Measurements from ENCODE around the gene UBE2Q2.
A peak's percentile ranks its signal among the peaks of the same experiment; 100 is the strongest.
"Not testable (repeated sequence)": the region's sequence is repeated elsewhere in the genome, so short reads cannot be mapped to it uniquely, and the experiment has no call there.

UBE2Q2 gene

DNA sequence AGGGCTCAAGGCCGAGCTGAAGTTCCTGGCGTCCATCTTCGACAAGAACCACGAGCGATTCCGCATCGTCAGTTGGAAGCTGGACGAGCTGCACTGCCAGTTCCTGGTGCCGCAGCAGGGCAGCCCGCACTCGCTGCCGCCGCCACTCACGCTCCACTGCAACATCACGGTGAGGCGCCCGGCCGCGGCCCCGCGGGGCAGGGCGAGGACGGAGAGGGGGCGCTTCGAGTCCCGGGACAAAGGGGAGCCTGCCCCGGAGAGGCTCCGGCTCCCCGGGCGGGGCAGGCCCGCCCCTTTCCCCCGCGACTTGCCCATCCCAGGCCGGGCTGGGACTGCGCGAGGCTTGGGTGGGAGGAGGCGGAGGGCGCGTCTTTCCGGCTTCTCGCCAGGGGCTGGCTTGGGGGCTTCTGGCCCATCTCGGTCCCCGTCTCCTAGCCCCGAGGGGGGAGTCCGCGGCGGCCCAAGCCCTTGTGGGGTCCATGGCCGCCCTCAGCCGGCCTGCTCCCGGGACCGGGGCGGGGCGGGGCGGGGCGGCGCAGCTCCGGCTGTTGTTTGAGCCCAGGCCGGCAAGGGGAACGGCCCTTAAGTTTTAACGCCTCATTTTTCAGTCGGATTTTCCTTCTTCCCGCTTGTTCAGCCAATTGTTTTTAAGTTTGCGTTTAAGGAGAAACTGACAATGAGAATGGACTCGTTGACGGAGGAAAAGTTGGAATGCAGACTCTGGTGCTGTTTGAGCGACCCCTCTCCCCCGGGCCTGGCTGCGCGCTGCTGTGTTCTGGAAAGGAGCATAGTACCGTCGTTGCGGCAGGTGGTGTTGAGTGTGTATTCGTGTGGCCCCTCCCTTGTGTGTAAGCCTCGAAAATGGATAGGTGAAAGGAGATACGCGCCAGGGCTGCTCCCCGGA lies 683 bp downstream of the UBE2Q2 start:
- Histone ChIP-seq H3K27ac (ENCODE audit: low read depth, low read length, severe bottlenecking) (peak overlapping the region; percentile 78), H3K4me1 (ENCODE audit: control insufficient read depth, insufficient read depth, low read length, poor library complexity, severe bottlenecking) (peaks cover 3% of the 10 kb centered on the region), H3K9me3 (ENCODE audit: control insufficient read depth, low read length) (no peaks in the 10 kb centered on the region), H3K36me3 (ENCODE audit: control insufficient read depth, insufficient read depth, low read length) (peaks cover 12% of the 10 kb centered on the region), H3K4me3 (ENCODE audit: extremely low read depth, insufficient read depth, low read length, poor library complexity, severe bottlenecking) (peak overlapping the region; percentile 83)
- 0% methylated on average over 49 to 62 of the region's 77 CpGs for WGBS, 2 experiments (ENCODE audit: insufficient coverage in 2 of 2)

DNA sequence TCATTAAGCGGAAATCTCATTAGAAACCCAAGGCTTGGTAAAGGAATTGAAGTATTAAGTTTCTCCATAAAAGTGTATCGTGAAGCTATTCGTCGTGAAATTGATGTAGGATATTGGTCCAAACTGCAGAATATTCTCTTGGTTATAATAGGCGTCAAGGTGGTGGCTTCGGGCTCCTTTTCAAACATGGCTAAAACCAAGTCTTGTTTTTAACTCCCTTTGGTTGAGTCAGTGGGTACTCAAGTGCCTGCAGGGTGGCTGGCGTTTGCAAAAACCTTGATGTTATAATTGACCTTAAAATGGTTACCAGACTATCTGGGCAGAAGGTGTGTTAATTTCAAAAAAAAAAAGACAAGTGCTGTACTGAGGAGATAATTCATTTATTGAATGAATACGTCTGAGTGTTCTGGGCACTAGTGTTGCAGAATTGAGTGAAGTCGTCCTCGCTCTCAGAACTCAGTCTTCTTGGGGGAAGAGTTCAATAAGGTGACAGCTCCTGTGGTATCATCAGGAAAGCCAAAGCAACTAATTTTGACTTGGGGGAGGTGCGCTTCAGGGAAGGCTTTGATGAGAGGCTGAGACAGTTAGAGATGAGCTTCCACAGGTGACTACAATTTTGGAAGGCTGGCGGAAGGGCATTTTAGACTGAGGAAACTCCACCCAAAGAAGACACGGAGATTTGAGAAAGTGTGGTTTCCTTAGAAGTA lies 1.5 kb downstream of the UBE2Q2 start:
- no peak overlapping the region for H3K27ac ChIP-seq (ENCODE audit: low read depth, low read length, severe bottlenecking)
- peaks cover 12% of the 10 kb centered on the region for H3K36me3 ChIP-seq (ENCODE audit: control insufficient read depth, insufficient read depth, low read length)
- no peaks in the 10 kb centered on the region for H3K9me3 ChIP-seq (ENCODE audit: control insufficient read depth, low read length)
- peaks cover 3% of the 10 kb centered on the region for H3K4me1 ChIP-seq (ENCODE audit: control insufficient read depth, insufficient read depth, low read length, poor library complexity, severe bottlenecking)
- H3K4me3 ChIP-seq (ENCODE audit: extremely low read depth, insufficient read depth, low read length, poor library complexity, severe bottlenecking): peak overlapping the region; percentile 83
- 40 to 51% methylated on average over 11 to 12 of the region's 13 CpGs for WGBS, 2 experiments (ENCODE audit: insufficient coverage in 2 of 2)

DNA sequence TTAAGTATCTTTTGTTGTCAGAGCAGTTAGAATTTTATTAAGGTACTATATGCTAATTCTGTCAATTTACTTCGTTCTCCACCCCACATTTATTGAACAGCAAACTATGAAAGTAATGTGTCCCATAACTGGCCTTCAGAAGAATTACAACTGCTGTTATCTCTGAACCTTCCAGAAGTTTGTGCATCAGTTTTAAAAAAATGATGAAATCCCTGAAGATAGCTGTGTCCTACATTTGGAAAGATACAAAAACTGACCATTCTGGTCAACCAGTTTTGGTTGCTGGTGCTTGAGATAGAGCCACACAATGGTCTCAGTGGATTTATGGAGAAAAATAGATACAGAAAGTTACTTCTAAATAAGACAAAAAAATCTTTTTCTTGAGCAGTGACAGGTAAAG lies 5.9 kb downstream of the UBE2Q2 start:
- WGBS, 2 experiments (ENCODE audit: insufficient coverage in 2 of 2): no CpG with 5 or more reads among the region's 1 CpG

DNA sequence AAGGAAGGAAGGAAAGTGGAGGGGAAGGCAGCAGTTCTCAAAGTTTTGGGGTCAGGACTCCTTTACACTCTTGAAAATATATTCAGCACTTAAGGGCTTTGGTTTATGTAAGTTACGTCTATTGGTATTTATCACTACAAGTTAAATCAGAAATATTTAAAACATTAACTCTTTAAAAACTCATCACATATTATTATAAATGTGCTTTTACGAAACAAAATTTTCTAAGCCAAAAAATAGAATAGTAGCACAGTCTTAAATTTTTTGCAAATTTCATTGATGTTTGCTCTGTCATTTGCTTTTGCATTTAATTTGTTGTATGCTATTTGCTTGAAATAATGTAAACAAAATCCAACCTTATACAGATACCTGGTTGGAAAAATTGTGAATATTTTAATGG lies 7.5 kb downstream of the UBE2Q2 start:
- H3K9me3 ChIP-seq (ENCODE audit: control insufficient read depth, low read length): no peaks in the 10 kb centered on the region
- H3K4me1 ChIP-seq (ENCODE audit: control insufficient read depth, insufficient read depth, low read length, poor library complexity, severe bottlenecking): no peaks in the 10 kb centered on the region
- no peak overlapping the region for H3K27ac ChIP-seq (ENCODE audit: low read depth, low read length, severe bottlenecking)
- H3K36me3 ChIP-seq (ENCODE audit: control insufficient read depth, insufficient read depth, low read length): peaks cover 20% of the 10 kb centered on the region
- H3K4me3 ChIP-seq (ENCODE audit: extremely low read depth, insufficient read depth, low read length, poor library complexity, severe bottlenecking): no peak overlapping the region
- no CpG with 5 or more reads among the region's 2 CpGs for WGBS, 2 experiments (ENCODE audit: insufficient coverage in 2 of 2)

More for the DNA sequence above, 5.9 kb downstream of the UBE2Q2 start:
- Histone ChIP-seq H3K9me3 (ENCODE audit: control insufficient read depth, low read length) (no peaks in the 10 kb centered on the region), H3K4me3 (ENCODE audit: extremely low read depth, insufficient read depth, low read length, poor library complexity, severe bottlenecking) (no peak overlapping the region), H3K36me3 (ENCODE audit: control insufficient read depth, insufficient read depth, low read length) (peaks cover 14% of the 10 kb centered on the region), H3K4me1 (ENCODE audit: control insufficient read depth, insufficient read depth, low read length, poor library complexity, severe bottlenecking) (no peaks in the 10 kb centered on the region), H3K27ac (ENCODE audit: low read depth, low read length, severe bottlenecking) (no peak overlapping the region)

DNA sequence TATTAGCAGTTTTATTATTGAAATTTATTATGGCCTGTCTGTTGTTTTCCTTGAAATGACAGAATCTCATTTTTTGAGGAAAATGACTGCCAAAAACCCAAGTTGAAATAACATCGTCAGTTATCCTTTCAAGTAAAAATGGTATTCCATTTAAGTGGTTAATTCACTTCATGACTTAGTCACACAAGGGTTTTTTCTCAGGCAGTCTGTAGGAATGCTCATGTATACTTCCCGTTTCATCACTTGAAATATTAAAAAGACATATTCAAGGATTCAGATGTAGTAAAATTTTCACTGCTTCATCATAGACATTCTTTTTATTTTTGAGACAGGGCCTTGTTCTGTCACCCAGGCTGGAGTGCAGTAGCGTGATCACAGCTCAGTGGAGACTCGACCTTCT lies 8.3 kb downstream of the UBE2Q2 start:
- not testable (repeated sequence) for H3K9me3 ChIP-seq (ENCODE audit: control insufficient read depth, low read length); H3K27ac ChIP-seq (ENCODE audit: low read depth, low read length, severe bottlenecking); H3K4me3 ChIP-seq (ENCODE audit: extremely low read depth, insufficient read depth, low read length, poor library complexity, severe bottlenecking); H3K4me1 ChIP-seq (ENCODE audit: control insufficient read depth, insufficient read depth, low read length, poor library complexity, severe bottlenecking)
- WGBS, 2 experiments (ENCODE audit: insufficient coverage in 2 of 2): 100% methylated on average over 1 to 2 of the region's 4 CpGs
- peaks cover 22% of the 10 kb centered on the region for H3K36me3 ChIP-seq (ENCODE audit: control insufficient read depth, insufficient read depth, low read length)

DNA sequence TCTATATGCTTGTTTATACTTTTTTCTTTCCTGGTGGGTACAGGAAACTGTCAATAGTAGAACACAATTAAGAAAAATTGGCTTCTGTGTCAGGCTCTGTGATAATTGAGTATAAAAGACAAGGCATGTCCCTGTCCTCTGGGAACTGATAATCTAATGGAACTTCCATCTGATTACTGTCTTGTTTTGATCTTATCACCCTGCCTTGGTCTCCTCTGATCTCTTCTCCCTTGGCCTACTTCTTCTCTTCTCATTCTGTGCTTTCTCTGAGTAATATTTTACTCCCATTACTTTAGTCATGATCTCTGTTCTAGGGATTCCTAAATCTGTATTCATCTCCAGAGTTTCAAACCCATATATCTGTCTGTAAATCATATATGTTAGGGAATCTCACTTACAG lies 14.6 kb downstream of the UBE2Q2 start:
- no peaks in the 10 kb centered on the region for H3K4me1 ChIP-seq (ENCODE audit: control insufficient read depth, insufficient read depth, low read length, poor library complexity, severe bottlenecking)
- no peaks in the 10 kb centered on the region for H3K9me3 ChIP-seq (ENCODE audit: control insufficient read depth, low read length)
- H3K27ac ChIP-seq (ENCODE audit: low read depth, low read length, severe bottlenecking): no peak overlapping the region
- H3K36me3 ChIP-seq (ENCODE audit: control insufficient read depth, insufficient read depth, low read length): peaks cover 52% of the 10 kb centered on the region
- H3K4me3 ChIP-seq (ENCODE audit: extremely low read depth, insufficient read depth, low read length, poor library complexity, severe bottlenecking): no peak overlapping the region

DNA sequence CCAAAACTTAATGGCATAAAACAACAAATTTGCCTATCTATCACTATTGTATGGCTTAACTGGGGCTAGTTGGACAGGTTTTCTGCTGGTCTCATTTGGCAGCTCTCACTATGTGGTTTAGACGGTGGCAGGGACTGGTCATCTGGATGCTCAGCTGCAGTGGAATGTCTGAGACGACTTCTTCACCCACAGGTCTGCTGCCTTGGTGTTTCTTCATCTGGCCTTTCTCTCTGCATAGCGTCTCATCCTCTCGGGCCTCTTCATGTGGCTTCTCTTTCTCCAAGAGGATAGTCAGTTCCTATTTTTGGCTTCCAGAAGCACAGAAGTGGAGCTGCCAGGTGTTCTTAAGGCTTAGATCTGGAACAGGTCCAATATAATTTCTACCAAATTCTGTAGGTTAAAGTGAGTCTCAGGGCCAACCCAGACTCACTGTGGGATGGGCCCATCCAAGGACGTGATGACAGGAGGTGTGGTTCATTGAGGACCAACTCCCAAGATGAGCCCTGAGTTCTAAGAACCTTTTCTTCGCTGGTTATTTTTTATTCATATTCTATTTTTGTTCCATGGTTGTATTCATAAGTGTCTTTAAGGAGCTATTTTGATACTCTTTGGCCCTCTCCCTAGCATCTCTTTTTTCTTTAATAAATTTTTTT lies 18.6 kb downstream of the UBE2Q2 start:
- H3K27ac ChIP-seq (ENCODE audit: low read depth, low read length, severe bottlenecking): no peak overlapping the region
- peaks cover 65% of the 10 kb centered on the region for H3K36me3 ChIP-seq (ENCODE audit: control insufficient read depth, insufficient read depth, low read length)
- peaks cover 4% of the 10 kb centered on the region for H3K4me1 ChIP-seq (ENCODE audit: control insufficient read depth, insufficient read depth, low read length, poor library complexity, severe bottlenecking)
- H3K9me3 ChIP-seq (ENCODE audit: control insufficient read depth, low read length): no peaks in the 10 kb centered on the region
- no peak overlapping the region for H3K4me3 ChIP-seq (ENCODE audit: extremely low read depth, insufficient read depth, low read length, poor library complexity, severe bottlenecking)
- 94 to 97% methylated on average over 4 to 5 of the region's 6 CpGs for WGBS, 2 experiments (ENCODE audit: insufficient coverage in 2 of 2)

DNA sequence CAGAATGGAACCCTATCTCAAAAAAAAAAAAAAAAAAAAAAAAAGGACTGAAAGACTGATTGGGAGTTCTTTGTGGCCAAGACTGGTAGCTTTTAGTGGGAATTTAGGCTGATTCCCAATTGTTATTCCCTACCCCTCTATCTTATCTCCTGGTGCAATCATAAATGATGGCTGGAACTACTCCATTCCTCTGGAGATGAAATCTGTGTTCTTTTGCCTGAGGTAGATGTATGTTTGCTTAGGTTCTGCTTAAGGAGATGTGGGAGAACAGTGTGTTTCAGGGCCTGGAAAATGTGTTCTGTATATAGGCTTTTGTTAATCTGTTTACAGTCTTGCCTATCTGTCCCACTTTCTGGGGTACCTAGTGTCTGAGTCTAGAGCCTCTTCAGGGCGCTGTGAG lies 19.5 kb downstream of the UBE2Q2 start:
- WGBS, 2 experiments (ENCODE audit: insufficient coverage in 2 of 2): no CpG with 5 or more reads among the region's 1 CpG
- H3K36me3 ChIP-seq (ENCODE audit: control insufficient read depth, insufficient read depth, low read length): peaks cover 70% of the 10 kb centered on the region
- H3K4me1 ChIP-seq (ENCODE audit: control insufficient read depth, insufficient read depth, low read length, poor library complexity, severe bottlenecking): peaks cover 9% of the 10 kb centered on the region
- H3K9me3 ChIP-seq (ENCODE audit: control insufficient read depth, low read length): no peaks in the 10 kb centered on the region
- no peak overlapping the region for H3K27ac ChIP-seq (ENCODE audit: low read depth, low read length, severe bottlenecking)
- H3K4me3 ChIP-seq (ENCODE audit: extremely low read depth, insufficient read depth, low read length, poor library complexity, severe bottlenecking): no peak overlapping the region

DNA sequence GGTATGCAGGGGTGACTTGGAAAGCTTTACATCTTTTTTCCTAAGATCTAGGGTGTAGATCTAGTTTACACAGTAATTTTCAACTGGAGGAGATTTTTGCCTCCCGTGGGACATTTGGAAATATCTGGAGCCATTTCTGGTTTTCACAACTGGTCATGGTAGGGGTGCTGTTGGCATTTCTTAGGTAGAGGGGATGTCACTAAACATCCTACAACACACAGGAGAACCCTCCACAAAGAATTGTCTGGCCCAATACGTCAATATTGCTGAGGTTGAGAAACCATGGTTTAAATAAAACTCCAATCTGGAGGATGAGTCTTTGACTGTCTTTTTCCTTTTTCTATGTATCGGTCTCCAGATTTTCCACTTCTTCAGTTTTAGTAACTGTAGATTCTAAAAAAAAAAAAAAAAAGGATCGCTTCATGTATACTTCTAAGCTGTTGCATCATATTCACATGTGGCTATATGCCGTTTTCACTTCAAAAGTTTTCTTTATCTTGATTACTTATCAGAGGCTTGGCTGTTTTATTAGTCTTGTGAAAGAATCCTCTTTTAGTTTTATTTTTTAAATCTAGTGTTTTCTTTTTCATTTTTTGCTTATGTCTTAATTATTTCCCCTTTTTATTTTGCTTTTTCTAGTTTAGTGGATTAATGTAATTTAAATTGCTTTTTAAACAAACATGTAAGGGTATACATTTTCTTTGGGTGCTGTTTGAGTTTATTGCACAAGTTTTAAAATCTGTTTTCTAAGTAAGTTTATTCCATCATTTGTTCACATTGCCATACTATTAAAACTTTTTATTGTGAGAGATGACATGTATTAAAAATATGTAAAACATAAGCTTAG lies 21.2 kb downstream of the UBE2Q2 start:
- Histone ChIP-seq H3K9me3 (ENCODE audit: control insufficient read depth, low read length) (no peaks in the 10 kb centered on the region), H3K4me1 (ENCODE audit: control insufficient read depth, insufficient read depth, low read length, poor library complexity, severe bottlenecking) (peaks cover 11% of the 10 kb centered on the region), H3K4me3 (ENCODE audit: extremely low read depth, insufficient read depth, low read length, poor library complexity, severe bottlenecking) (no peak overlapping the region), H3K27ac (ENCODE audit: low read depth, low read length, severe bottlenecking) (no peak overlapping the region), H3K36me3 (ENCODE audit: control insufficient read depth, insufficient read depth, low read length) (peaks cover 68% of the 10 kb centered on the region)
- WGBS, 2 experiments (ENCODE audit: insufficient coverage in 2 of 2): 100% methylated on average over 1 of the region's 5 CpGs; no CpG with 5 or more reads in 1 of the 2 experiments

DNA sequence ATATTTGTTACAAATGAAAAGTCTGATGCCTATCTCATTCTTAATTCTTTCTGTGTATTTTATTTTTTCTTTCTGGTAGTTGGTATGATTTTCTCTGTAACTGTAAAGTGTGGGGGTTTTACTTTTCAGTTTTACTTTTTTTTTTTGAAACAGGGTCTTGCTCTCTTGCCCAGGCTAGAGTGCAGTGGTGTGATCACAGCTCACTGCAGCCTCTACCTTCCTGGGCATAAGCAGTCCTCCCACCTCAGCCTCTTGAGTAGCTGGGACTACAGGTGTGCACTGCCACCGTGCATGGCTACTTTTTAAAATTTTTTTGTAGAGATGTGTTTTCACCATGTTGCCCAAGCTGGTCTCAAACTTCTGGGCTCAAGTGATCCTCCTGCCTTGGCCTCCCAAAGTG lies 22.8 kb downstream of the UBE2Q2 start:
- peaks cover 11% of the 10 kb centered on the region for H3K4me1 ChIP-seq (ENCODE audit: control insufficient read depth, insufficient read depth, low read length, poor library complexity, severe bottlenecking)
- WGBS, 2 experiments (ENCODE audit: insufficient coverage in 2 of 2): no CpG with 5 or more reads among the region's 1 CpG
- peaks cover 67% of the 10 kb centered on the region for H3K36me3 ChIP-seq (ENCODE audit: control insufficient read depth, insufficient read depth, low read length)
- not testable (repeated sequence) for H3K9me3 ChIP-seq (ENCODE audit: control insufficient read depth, low read length); H3K27ac ChIP-seq (ENCODE audit: low read depth, low read length, severe bottlenecking); H3K4me3 ChIP-seq (ENCODE audit: extremely low read depth, insufficient read depth, low read length, poor library complexity, severe bottlenecking)
